IPS DF 4.7 (cell line): ENCODE results near the gene STMN3.
"Not testable (repeated sequence)": the region's sequence is repeated elsewhere in the genome, so short reads cannot be mapped to it uniquely, and the experiment has no call there.

Experiments used
- DNase-seq: peaks from one replicate; pipeline ENCODE4 v3.0.0-alpha.2; 2013; ENCODE audit warnings: low spot score; ENCODE audit errors: extremely low read depth

Gene STMN3

DNA sequence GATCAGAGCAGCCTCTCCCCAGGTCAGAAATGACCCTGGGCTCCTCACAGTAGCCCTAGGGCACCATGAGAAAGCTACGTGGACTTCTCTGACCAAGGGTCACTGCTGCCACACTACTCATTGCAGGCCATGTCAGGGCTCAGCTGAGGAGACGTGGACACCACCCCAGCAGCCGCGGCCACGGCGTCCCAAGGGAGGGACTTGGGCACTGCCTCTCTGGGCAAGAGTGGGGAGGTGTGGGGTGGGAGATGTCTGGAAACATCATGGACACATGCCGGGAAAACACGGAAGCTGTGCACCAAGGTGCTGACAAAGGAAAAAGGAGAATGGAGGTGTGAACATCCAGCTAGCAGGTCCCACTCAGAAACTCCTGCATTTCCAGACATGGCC, 35.4 kb downstream of the STMN3 start:
- no peak for DNase-seq

DNA sequence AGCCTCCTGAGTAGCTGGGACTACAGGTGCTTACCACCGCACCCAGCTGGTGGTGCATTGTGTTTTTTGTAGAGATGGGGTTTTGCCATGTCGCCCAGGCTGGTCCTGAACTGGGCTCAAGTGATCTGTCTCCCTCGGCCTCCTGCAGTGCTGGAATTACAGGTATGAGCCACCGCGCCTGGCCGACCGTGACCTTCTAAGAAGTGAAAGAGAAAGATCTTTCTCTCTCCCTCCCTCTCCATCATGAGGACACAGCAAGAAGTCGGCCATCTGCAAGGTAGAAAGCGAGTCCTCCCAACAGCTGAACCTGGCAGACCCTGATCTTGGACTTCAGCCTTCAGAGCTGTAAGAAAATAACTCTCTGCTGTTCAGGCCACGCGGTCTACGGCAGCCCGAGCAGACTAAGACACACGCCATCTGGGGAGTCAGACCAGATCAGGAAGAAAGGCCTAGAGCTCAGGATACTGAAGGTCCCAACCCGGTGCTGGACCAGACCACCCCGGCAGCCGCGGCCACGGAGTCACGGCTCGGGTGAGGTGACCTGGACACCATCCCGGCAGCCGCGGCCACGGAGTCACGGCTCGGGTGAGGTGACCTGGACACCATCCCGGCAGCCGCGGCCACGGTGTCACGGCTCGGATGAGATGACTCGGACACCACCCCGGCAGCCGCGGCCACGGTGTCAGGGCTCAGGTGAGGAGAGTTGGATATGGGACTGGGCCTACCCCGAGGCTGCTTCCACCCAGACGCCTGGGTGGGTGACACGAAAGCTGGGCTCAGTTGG, 35.9 kb downstream of the STMN3 start:
- no peak for DNase-seq

DNA sequence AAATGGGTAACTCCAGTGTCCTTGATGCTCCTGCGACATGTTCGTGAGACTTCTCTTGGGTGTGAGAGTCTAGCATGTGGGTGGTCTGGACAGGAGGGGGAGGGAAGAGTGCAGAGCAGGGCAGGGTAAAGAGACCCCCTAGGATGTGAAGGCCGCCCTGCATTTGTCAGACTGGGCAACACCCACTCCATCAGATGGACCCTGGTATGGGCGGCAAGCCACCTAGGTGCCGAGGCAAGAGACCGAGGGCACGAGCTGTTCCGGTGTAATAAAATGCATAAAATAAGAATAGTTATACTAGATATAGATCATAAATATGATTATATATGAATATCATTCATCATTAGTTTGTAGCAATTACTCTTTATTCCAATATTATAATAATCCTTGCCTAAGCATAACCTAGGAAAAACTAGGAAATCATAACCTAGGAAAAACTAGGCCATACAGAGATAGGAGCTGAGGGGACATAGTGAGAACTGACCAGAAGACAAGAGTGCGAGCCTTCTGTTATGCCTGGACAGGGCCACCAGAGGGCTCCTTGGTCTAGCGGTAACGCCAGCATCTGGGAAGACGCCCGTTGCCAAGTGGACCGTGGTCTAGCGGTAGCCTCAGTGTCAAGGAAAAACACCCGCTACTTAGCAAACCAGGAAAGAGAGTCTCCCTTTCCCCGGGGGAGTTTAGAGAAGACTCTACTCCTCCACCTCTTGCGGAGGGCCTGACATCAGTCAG, 39.2 kb downstream of the STMN3 start:
- not testable (repeated sequence) for DNase-seq

DNA sequence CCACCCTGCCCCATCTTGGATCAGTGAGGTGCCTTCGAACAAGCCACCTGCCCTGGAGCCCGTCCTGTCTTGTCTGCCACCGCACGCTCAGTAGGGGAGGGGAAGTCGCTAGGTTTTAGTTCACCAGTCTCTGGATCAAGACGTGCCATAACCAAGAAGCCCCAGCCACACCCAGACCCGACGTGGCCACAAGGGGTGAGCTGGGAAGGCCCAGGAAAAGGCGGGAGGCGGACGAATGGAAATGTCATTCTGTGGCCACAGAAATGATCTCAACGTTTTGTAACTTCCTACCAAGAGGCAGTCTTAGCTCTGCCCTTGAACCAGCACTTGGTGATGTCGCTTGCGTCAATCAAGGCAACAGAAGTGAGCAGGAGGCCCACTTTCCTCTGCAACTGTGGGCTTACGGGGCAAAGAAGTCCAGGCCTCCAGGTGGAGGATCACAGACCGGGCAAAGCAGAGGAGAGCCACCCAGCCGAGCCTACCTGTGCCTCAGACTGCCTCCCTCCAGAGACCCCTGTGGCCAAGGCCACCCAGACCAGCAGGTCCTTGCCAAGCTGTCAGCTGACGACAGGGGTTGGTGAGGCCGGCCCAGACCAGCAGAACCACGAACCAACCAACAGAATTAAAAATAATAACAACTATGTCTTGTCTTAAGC, 40.8 kb downstream of the STMN3 start:
- no peak for DNase-seq

DNA sequence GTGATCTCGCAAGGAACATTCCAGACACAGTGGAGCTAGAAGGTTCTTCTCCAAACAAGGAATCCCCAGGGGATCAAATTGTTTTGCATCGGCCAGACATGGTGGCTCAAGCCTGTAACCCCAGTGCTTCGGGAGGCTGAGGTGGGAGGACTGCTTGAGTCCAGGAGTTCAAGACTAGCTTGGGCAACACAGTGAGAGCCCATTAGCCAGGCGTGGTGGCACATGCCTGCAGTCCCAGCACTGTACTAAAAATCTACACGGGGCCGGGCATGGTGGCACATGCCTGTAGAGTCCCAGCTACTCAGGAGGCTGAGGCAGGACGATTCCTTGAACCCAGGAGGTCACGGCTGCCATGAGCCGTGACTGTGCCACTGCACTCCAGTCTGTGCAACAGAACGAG, 41.6 kb downstream of the STMN3 start:
- no peak for DNase-seq

DNA sequence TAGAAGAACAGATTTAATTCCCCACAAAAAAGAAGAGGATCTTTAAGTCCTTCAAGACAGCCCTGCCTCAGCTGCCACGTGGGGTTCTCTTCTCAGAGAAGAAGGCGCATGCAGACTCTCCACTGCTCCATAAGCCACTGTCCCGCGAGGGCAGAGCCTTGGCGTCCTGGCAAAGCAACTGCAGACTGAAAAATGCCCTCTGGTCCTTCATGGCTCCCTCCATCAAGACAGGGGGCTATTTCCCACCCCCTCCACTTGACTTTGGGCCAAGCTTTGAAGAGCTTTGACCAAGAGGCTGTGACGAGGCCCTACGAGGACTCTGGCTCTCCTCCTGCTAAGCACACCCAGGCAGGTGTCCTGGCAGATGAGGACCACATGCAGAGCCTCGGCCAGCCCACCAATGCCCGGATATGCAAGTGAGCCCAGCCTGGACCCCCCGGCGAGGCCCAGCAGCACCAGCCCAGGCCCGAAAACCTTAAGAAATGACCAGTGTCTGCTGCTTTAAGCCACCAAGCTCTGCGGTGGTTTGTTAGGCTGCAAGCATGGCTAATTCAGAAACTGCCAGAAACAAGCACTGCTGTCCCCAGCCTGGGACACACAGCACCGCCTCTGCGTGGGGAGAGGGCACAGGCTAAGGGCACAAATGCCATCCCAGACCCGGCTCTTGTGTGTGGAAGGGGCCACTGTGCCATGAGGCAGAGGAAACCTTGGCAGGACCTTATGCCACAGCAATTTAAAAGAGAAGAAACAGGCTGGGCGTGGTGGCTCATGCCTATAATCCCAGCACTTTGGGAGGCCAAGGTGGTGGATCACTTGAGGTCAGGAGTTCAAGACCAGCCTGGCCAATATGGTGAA, 42.4 kb downstream of the STMN3 start:
- DNase-seq = no peak

DNA sequence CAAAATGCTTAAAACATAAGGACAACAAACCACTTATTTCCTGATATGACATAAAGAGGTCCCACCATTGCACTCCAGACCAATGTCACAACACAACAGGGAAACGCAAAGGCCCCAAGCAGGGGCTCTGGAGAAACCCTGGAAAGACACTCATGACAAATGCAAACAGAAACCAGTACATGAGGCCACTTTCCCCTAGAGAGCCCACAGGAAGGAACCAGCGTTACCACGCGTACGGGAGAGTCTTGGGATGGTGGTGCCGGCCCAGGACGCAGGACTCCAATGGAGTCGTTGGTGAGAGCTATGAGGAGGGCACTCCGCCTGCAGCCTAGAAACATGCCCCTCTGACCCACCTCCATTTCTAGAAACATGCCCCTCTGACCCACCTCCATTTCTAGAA, 46.5 kb downstream of the STMN3 start:
- DNase-seq = no peak

DNA sequence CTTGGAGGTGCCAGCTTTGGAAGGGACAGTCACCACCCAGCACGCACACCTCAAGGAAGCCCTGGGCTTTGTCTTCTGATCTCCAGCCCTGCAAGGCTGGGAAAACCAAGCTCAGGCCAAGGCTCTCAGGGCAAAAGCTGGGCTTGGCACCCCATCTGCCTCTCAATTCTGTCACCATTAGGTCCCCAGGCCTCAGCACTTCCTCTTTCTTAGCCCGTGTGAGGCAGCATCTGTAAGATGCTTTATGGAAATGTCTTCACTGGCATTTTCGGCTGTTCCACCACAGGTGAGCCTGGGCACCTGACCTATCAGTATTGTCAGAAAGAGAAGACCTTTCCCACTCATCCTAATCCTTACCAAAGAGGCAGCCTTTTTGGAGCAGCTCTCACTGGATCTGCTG, 50.9 kb downstream of the STMN3 start:
- no peak for DNase-seq

DNA sequence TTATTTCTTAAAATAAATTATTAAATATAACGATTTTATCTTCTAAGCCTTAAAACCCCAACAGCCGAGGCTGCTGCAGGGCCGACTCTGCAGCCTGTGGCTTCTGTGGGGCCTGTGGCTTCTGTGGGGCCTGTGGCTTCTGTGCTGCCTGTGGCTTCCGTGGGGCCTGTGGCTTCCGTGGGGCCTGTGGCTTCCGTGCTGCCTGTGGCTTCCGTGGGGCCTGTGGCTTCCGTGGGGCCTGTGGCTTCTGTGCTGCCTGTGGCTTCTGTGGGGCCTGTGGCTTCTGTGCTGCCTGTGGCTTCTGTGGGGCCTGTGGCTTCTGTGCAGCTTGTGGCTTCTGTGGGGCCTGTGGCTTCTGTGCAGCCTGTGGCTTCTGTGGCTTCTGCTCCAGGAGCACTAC, 51.5 kb downstream of the STMN3 start:
- DNase-seq = not testable (repeated sequence)

DNA sequence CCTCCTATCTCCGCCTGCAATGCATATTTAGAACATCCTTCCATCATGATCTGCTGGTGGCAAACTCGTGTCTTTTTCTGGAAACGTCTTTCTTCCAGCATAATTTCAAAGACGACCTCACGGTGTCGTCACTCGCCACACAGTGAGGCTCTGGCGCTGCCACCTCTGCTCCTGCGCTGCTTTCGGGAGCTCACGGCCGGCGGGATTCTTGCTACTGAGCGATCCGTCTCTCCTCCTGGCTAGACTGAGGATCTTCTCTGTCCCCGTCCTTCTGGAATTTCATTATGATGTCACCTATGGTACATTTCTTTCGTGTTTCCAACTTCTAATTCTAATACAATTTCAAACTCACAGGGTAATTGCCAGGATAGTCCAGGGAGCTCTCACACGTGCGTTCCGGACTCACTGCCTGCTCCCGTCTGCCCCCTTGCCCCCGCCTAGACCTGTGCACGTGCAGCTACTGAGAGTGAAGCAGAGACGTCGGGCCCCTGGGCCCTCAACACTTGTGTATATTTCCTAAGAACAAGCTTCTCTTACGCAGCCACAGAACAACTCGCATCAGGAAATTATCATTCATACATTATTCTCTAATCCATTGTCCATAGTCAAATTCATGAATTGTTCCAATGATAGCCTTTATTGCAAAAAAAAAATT, 53.7 kb downstream of the STMN3 start:
- no peak for DNase-seq

DNA sequence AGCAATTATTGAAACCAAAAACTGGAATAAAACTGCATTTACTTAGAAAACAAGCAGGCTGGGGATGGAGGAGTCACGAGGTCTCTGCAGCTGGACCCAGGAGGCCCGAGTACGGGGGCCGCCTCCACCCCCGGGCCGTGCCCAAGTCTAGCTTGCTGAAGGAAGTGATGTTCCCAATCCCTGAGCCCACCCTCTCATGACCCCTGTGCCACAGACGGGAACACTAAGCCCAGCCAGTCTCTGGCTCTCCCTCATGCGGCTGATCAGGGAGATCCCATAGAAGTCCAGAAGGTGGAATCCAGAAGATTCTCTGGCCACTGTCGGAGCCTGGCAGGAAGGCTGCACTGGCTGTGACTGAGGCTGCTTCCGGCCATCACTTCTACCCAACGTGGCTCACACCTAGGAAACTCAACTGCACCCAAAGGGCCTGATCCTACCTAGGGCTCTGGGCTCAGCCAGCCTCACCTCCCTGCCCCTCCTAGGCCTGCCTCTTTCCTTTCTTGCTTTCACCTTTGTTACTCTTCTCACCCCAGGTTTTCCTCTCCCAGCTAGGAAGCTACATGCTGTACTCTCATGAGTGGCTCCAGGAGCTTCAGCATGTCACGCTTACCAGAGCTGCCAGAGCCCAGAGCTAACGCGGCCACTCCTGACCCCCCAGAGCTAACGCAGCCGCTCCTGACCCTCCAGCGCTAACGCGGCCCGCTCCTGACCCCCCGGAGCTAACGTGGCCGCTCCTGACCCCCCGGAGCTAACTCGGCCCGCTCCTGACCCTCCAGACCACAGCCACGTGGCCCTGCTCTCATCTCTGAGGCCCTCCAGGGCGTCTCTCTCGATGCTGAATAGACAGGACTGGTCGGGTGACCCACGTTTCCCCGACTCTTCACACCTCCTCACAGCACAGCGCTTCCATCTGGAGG, 54.5 kb downstream of the STMN3 start:
- DNase-seq = no peak

DNA sequence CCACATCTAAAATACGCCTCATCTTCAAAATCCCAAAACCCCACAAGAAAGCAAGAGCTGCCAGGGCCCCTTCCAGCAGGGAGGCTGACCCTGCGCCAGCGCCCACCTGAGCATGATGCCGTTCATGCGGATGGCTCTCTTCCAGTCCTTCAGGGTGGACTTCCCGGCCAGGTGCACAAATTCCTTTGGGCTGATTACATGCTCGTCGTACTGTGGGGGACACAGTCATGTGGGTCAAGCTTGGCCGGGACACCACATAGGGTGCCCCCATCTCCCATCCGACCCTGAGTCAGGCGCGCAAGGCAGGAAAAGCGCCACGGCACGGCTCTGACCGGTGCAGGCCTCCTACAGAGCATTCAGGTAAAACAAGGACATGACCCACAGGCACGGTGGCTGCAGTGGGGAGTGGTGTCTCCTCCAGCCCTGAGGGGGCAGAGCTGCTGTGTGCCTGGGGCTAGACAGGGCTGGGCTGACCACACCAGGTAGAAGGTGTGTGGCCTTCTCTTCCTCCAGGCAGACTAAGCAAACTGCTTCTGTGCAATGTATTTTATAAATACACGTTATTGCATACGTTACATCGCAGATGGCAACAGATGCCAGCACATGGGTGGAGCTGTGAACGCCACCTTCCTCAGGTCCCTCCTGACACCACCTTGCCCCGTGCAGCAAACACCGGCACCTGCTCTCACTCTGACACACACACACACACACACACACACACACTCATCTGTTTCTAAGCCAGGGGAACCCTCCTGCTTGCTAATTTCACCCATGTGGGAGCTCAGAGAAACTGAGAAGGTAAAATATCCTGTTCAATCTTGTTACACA, 55.4 kb downstream of the STMN3 start:
- no peak for DNase-seq

DNA sequence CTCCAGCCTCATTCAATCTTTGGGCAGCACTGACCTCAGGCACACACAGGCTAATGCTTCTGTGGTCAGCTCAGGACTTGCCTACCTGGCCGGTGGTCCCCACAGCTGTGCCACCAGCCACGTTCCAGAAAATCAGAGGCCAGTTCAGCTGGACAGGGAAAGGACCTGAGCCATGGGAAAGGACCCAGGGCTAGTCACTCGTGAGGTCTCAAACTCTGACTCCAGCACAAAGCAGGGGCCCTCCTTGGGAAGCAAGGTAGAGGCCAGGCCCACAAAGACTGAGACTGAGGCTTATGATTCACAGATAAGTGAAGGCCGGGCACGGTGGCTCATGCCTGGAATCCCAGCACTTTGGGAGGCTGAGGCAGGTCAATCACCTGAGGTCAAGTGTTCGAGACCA, 56.8 kb downstream of the STMN3 start:
- DNase-seq = no peak

DNA sequence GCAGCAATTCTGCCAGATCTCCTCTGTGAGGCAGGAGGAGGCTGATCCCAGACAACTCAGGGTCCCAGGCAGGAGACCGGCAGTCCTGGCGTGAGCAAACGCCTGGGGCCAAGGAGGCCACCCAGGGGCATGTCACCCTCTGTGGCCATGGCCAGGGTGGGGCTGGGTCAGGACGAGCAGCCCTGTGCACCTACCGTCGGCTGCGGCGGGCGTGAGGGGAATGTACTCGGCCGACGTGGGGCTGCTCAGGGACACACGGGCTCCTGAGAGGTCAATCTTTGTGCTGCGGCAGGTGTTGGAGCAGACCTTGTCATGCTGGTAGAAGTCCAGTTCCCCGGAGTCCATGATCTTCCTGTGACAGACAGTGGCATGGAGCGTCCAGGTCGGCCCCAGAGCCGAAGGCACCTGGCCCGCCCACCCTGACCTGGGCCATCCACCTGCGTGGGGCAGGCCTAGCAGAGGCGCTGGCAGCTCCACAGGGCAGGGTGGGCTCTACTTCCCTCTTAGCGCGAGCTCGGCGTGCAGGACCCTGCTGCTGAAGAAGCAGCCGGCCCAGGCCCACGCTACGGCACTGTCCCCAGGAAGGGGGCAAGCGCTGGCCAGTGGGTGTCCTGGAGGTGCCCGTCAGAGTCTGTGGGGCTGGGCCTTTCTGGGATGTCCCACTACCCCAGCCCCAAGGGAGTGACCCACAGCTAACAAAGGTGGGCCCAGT, 57.7 kb downstream of the STMN3 start:
- no peak for DNase-seq

DNA sequence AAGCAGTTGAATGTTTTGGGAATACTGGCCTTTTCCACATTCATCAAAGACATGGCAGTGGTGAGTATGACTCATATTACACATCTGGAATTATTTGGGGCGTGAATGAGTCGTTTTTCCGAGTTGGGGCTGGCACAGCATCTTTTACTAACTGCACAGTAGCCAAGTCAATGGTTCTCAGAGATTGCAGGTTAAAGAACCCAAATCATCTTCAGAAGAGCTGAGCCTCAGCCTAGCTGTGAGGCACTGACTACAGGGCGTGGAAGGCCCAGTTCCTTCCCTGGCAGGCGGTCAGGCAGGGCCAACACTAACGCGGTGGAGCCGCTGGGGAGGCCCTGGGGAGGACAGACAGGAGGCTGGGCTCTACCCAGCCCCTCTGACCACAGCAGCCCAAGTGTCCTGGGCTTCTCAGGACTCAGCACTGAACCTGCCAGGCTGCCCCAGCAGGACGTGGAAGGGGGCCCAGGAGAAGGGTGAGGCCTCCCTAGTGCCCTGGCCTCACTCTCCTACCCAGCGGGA, 59.1 kb downstream of the STMN3 start:
- no peak for DNase-seq

DNA sequence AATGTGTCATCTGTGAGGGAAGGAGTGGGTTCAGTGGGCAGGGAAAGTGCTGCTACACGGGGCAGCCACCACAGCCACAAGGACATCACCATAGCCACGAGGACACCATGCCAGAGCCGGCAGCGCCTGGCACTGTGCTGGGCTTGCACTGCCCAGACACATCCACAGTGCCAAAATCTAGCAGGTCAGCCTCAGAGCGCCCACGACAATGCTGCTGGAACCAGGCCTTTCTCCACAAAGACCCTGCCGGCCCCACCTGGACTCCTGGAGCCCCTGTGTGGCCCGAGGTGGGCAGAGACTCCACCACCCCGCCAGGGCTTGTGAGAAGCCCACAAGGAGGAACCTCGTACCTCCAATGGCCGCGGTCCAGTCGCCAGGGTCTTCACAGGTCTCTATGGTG, 60.6 kb downstream of the STMN3 start:
- no peak for DNase-seq

DNA sequence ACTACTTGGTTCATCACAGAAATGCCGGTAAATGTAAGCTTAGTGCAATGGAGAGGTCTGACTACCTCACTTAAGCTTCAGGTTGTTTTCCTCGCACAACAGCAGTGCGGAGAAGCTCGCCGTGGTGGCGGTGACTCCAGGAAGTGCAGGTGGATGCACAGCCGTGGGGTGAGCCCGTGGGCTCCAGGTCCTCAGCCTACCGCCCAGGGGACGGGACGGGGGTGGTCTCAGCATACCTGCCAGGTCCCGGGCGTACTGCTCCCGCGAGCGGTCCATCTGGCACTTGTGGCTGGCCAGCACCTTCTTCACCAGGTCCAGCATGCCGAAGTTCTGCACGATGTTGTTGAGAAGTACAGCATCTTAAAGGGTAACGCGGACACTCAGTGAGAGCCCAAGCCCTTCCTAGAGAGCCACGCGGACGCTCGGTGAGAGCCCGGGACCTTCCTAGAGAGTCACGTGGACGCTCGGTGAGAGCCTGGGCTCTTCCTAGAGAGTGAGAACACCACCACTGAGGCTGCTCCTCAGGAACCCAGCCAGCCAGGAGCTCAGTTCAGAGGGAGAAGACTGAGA, 61.4 kb downstream of the STMN3 start:
- no peak for DNase-seq

DNA sequence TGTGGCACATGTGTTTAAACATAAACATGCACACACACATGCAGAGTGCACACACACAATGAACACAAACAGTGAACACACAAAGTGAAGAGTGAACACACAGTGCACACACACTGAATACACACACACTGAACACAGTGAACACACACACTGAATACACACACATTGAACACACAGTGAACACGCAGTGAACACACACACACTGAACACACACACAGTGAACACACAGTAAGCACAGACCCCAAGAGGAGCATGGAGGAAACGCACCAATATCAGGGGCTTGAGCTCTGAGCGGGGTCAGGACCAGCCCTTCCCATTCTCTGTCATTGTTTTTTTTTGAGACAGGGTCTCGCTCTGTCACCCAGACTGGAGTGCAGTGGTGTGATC, 62.1 kb downstream of the STMN3 start:
- DNase-seq = no peak
